IMR-90 (cell line): Measurements from ENCODE around the gene WDR48. TPM values are rescaled to one million over a fixed set of nuclear protein-coding genes. Genes with fewer than 3 reads are reported as not detected.

Experiments
- ATAC-seq: fragments of 200-7000 bp; cut with Tn5 transposase; 2 replicates; pipeline ENCODE4 v1.9.1; 2020; ENCODE audit warnings: low read depth, mild to moderate bottlenecking, moderate library complexity
- BruUV-seq: library from RNA; stranded (reverse); fragments of 400-500 nt; replicated peaks from 2 replicates; lab custom pipeline; 2021; lab: Mats Ljungman, UMichigan
- CTCF ChIA-PET: fragments of 300-600 bp; formaldehyde crosslinking; extraction: SDS; loops from one replicate; lab custom pipeline; 2021; ENCODE audit warnings: antibody characterized with exemption; lab: Yijun Ruan, JAX
- POLR2A ChIA-PET: fragments of 300-600 bp; sonication (Branson Sonifier 250); formaldehyde crosslinking; loops from one replicate; lab custom pipeline; 2022; ENCODE audit warnings: antibody characterized with exemption; ENCODE audit not compliant: unreplicated experiment; lab: Charles Lee
- DNase-seq: peaks from one replicate; pipeline ENCODE4 v3.0.0; 2013
- H2AFZ ChIP-seq: replicated peaks from 2 replicates; pipeline ENCODE3; 2013; ENCODE audit warnings: low read length, mild to moderate bottlenecking; ENCODE audit not compliant: poor library complexity
- H2AK5ac ChIP-seq: 2 replicates; pipeline ENCODE4 v1.6.1; 2013; ENCODE audit warnings: low read depth, low read length, inconsistent platforms
- H2AK9ac ChIP-seq: replicated peaks from 2 replicates; pipeline ENCODE3; 2013; ENCODE audit warnings: mild to moderate bottlenecking, low read depth, low read length, moderate library complexity; ENCODE audit not compliant: poor library complexity
- H2BK120ac ChIP-seq: 2 replicates; pipeline ENCODE4 v1.6.1; 2013; ENCODE audit warnings: low read depth, low read length, inconsistent platforms
- H2BK15ac ChIP-seq: 3 replicates; pipeline ENCODE4 v1.6.1; 2013; ENCODE audit warnings: low read depth, low read length, inconsistent platforms
- H2BK20ac ChIP-seq: 2 replicates; pipeline ENCODE4 v1.6.1; 2013; ENCODE audit warnings: low read depth, mild to moderate bottlenecking, inconsistent platforms, low read length, moderate library complexity
- H2BK5ac ChIP-seq: 2 replicates; pipeline ENCODE4 v1.6.1; 2013; ENCODE audit warnings: mild to moderate bottlenecking, low read depth, low read length, inconsistent platforms; ENCODE audit not compliant: poor library complexity, severe bottlenecking
- H3K14ac ChIP-seq: replicated peaks from 2 replicates; pipeline ENCODE4 v1.6.1; 2013; ENCODE audit warnings: low read depth, low read length, inconsistent platforms
- H3K18ac ChIP-seq: 2 replicates; pipeline ENCODE4 v1.6.1; 2013; ENCODE audit warnings: low read depth, low read length, control low read depth
- H3K23ac ChIP-seq: 2 replicates; pipeline ENCODE4 v1.6.1; 2013; ENCODE audit warnings: low read depth, low read length, inconsistent platforms
- H3K27ac ChIP-seq: 2 replicates; pipeline ENCODE4 v1.5.1; 2013; ENCODE audit warnings: mild to moderate bottlenecking, control low read depth, low read length; ENCODE audit not compliant: insufficient read depth
- H3K27me3 ChIP-seq: 2 replicates; pipeline ENCODE4 v1.6.1; 2013; ENCODE audit warnings: low read length; ENCODE audit not compliant: control insufficient read depth, insufficient read depth
- H3K36me3 ChIP-seq: 2 replicates; pipeline ENCODE4 v1.6.1; 2013; ENCODE audit warnings: low read length, mixed read lengths; ENCODE audit not compliant: control insufficient read depth, insufficient read depth
- H3K4ac ChIP-seq: 2 replicates; pipeline ENCODE4 v1.6.1; 2013; ENCODE audit warnings: low read depth, low read length, inconsistent platforms
- H3K4me1 ChIP-seq: 2 replicates; pipeline ENCODE4 v1.6.1; 2013; ENCODE audit warnings: low read length, mixed read lengths; ENCODE audit not compliant: control insufficient read depth, insufficient read depth
- H3K4me2 ChIP-seq: 2 replicates; pipeline ENCODE4 v1.6.1; 2013; ENCODE audit warnings: low read depth, mild to moderate bottlenecking, control low read depth, low read length, moderate library complexity
- H3K4me3 ChIP-seq: 2 replicates; pipeline ENCODE4 v1.5.1; 2013; ENCODE audit warnings: low read depth, mild to moderate bottlenecking, control low read depth, low read length, moderate library complexity; ENCODE audit not compliant: insufficient read depth
- H3K56ac ChIP-seq: 2 replicates; pipeline ENCODE4 v1.6.1; 2013; ENCODE audit warnings: low read length, inconsistent platforms; ENCODE audit not compliant: insufficient read depth; ENCODE audit errors: extremely low read depth
- H3K79me1 ChIP-seq, 2 experiments: 2 replicates each; pipeline ENCODE4 v1.6.1; 2013; ENCODE audit warnings: low read length in 2 of 2, inconsistent platforms in 1 of 2, low read depth in 1 of 2
- H3K9ac ChIP-seq: 2 replicates; pipeline ENCODE4 v1.6.1; 2013; ENCODE audit warnings: low read depth, low read length, control low read depth
- H3K9me1 ChIP-seq: 2 replicates; pipeline ENCODE4 v1.6.1; 2013; ENCODE audit warnings: low read length, inconsistent platforms; ENCODE audit not compliant: insufficient read depth
- H3K9me3 ChIP-seq: 2 replicates; pipeline ENCODE4 v1.6.1; 2013; ENCODE audit warnings: low read length; ENCODE audit not compliant: control insufficient read depth, insufficient read depth
- H4K20me1 ChIP-seq: 2 replicates; pipeline ENCODE4 v1.6.1; 2013; ENCODE audit warnings: low read length, inconsistent platforms; ENCODE audit not compliant: insufficient read depth
- H4K5ac ChIP-seq: 2 replicates; pipeline ENCODE4 v1.6.1; 2013; ENCODE audit warnings: mild to moderate bottlenecking, low read depth, low read length, control low read depth
- H4K8ac ChIP-seq, 2 experiments: 2 replicates each; pipeline ENCODE4 v1.6.1; 2013; ENCODE audit warnings: low read depth in 2 of 2, low read length in 2 of 2, control low read depth in 1 of 2, inconsistent platforms in 1 of 2
- H4K91ac ChIP-seq: 2 replicates; pipeline ENCODE4 v1.6.1; 2013; ENCODE audit warnings: low read depth, low read length, inconsistent platforms; ENCODE audit not compliant: insufficient read depth
- CEBPB ChIP-seq: IDR thresholded peaks from 2 replicates; pipeline ENCODE4 v1.6.1; 2012; ENCODE audit warnings: low read depth, low read length, improper control_type of control experiment
- MAFK ChIP-seq: IDR thresholded peaks from 2 replicates; pipeline ENCODE4 v1.6.1; 2012; ENCODE audit warnings: low read depth, low read length, improper control_type of control experiment
- WGBS, 2 experiments: methylation state at CpG; one replicate each; pipeline versions ENCODE4 v1.1.5 to v1.1.7; 2013; ENCODE audit warnings: missing lambda C conversion rate in 2 of 2; ENCODE audit not compliant: insufficient read length in 1 of 2; ENCODE audit errors: extremely low coverage in 2 of 2; 5-methylcytosine and 5-hydroxymethylcytosine counted together
- dilution Hi-C: fragments of 300-500 bp; cut with HindIII; formaldehyde crosslinking; loops from one replicate; pipeline ENCODE4 v1.14.3; 2018; ENCODE audit warnings: low sequenced_read_pairs; ENCODE audit not compliant: unreplicated experiment
- in situ Hi-C: fragments of 300-500 bp; cut with MboI; formaldehyde crosslinking; loops from 3 replicates; pipeline ENCODE4 v1.14.3; 2019; ENCODE audit warnings: low sequenced_read_pairs, inconsistent platforms, mixed read lengths
- intact Hi-C: fragments of 100-400 bp; cut with micrococcal nuclease; formaldehyde crosslinking; loops from 2 replicates; pipeline ENCODE4 v1.10.0; 2022
- polyA plus RNA-seq, 3 experiments: library from polyadenylated mRNA; depleted of rRNA; stranded (reverse); fragments of >200 nt; gene quantifications; 2 replicates each; pipeline ENCODE4 v1.2.3, GENCODE V29; 2012; ENCODE audit warnings: low replicate concordance in 1 of 3
- total RNA-seq: library from RNA; depleted of rRNA; stranded (reverse); fragments of >200 nt; gene quantifications from 2 replicates; pipeline ENCODE4 v1.2.3, GENCODE V29; 2012

Gene WDR48
- total and polyA plus RNA-seq, 2 of the 4 experiments (the other 2 are of a cell fraction): 14.4 to 41.2 TPM

DNA sequence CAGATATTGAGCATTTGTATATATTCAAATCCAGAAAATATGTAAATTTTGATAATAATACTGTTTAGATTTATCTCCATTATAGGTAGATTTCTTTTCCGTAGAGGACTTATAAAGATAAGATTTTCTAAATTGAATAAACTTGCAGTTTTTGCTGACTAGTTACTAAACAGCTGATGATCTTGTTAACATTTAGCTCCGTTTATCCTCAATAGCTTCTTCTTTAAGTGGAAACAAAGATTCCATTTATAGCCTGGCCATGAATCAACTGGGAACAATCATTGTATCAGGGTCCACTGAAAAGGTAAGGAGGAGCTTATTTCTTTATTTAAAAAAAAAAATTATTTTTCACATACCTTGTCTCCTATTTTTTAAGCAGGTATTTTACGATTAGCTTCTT, 16.7 kb downstream of the WDR48 start:
- Histone ChIP-seq H2AK5ac (no peak overlapping the region), H3K56ac (no peak overlapping the region), H3K14ac (no peak overlapping the region), H3K23ac (no peak overlapping the region), H3K27me3 (no peaks in the 10 kb centered on the region), H3K9me3 (no peaks in the 10 kb centered on the region), H3K9ac (no peak overlapping the region), H4K91ac (no peak overlapping the region), H2BK120ac (no peak overlapping the region), H3K4me3 (no peak overlapping the region), H2BK15ac (no peak overlapping the region), H4K20me1 (peaks cover 4% of the 10 kb centered on the region; the same call in 1 of the 2 replicates), H3K4me2 (no peak overlapping the region), H2AFZ (no peak overlapping the region), H3K4me1 (peaks cover 2% of the 10 kb centered on the region; the same call in 1 of the 2 replicates), H3K18ac (no peak overlapping the region), H3K4ac (no peak overlapping the region), H3K9me1 (no peaks in the 10 kb centered on the region), H2BK5ac (no peak overlapping the region), H4K8ac (no peak overlapping the region), H2AK9ac (no peak overlapping the region), H3K79me1 (peaks cover 8 to 11% of the 10 kb centered on the region in 2 experiments; a peak in 3 of 4 replicates), H2BK20ac (no peak overlapping the region), H3K27ac (no peak overlapping the region), H4K5ac (no peak overlapping the region), H3K36me3 (peaks cover 12% of the 10 kb centered on the region)
- CTCF ChIA-PET: no interaction called here
- POLR2A ChIA-PET: no interaction called here
- WGBS, 2 experiments: no CpG with 5 or more reads among the region's 3 CpGs
- dilution Hi-C loops (no loop called here), intact Hi-C loops (no loop called here), in situ Hi-C loops (no loop called here)
- no TSS peak for BruUV-seq
- no peak for ATAC-seq
- peak; percentile 33; the same call in 1 of the 2 replicates for TF ChIP-seq MAFK
- TF ChIP-seq CEBPB: no peak
- no peak for DNase-seq
